ENCODE results near the gene UST. TPM values are rescaled to one million over a fixed set of nuclear protein-coding genes. Genes with fewer than 3 reads are reported as not detected.

UST gene
- total and polyA plus RNA-seq, 9 of the 15 experiments (the other 6 are each of a cell fraction or from before 2014, with no cell fraction given): 0.04 to 0.10 TPM; not detected in 7

DNA sequence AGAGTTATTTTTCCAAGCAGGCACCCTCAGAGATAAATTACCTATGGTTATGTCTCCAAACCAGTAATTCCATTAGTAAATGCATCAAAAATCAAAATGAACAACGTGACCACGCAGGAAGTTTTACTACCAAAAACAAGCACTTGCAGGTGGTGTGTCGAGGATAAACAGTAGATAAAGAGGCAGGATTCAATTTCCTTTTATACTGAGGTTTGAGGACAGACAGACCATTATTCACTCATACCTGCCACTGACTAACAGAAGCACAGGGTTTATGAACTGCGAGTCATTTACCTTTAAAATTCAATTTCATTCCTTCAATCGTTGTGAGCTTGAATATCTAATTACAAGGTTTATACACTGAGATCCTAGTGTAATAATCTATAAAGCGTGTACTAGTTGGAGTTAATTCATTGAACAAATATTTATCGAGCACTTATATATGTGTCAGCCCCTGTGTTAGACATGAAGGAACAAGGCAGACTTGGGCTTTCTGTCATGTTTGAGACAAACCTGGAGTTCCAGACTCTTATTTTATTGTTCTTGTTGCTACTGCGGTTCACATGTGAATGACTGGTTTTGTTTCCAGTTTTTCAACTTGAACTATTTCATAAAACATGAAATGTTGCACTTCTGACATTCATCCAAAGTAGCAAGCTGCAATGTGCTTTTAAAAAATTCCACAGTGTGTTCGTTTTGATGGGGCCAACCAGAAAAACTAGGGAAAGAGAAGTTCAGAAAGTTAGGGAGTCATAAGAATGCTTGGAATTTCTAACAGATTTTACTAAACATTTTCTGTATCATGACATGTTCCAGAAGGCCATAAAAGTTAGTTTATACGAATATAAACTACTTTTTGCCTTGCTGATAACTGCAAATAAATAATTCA is 205.6 kb downstream of the UST start (continued):
- TF ChIP-seq, protein P1, sequence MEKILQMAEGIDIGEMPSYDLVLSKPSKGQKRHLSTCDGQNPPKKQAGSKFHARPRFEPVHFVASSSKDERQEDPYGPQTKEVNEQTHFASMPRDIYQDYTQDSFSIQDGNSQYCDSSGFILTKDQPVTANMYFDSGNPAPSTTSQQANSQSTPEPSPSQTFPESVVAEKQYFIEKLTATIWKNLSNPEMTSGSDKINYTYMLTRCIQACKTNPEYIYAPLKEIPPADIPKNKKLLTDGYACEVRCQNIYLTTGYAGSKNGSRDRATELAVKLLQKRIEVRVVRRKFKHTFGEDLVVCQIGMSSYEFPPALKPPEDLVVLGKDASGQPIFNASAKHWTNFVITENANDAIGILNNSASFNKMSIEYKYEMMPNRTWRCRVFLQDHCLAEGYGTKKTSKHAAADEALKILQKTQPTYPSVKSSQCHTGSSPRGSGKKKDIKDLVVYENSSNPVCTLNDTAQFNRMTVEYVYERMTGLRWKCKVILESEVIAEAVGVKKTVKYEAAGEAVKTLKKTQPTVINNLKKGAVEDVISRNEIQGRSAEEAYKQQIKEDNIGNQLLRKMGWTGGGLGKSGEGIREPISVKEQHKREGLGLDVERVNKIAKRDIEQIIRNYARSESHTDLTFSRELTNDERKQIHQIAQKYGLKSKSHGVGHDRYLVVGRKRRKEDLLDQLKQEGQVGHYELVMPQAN (IDR thresholded peaks at IDR 0.05; ENCODE audit: borderline replicate concordance): no peak

DNA sequence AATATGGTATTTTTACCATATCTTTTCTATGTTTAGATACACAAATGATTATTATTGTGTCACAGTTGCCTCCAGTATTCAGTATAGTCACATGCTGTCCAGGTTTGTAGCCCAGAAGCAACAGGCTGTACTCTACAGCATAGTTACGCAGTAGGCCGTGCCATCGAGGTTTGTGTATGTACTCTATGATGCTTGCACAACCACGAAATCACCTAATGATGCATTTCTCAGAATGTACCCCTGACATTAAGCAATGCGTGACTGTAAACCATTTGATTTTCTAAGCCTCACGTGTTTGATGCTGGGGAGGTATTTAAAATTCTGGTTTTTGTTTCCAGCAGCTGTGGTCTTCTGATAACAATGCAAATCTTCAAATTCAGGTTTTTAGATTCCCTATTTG is 207.6 kb downstream of the UST start:
- no peaks in the 10 kb centered on the region for H3K36me3 ChIP-seq (ENCODE audit: control insufficient read depth, insufficient read depth, low read length)
- POLR2A ChIA-PET: interaction anchor here (0.6 to 0.7 kb wide), 2 partner anchors 18 to 157 kb away, joined by 3 read pairs; no protein-coding TSS in a partner anchor
- H3K27me3 ChIP-seq (ENCODE audit: control insufficient read depth in 2 of 2, insufficient read depth in 2 of 2, low read length in 2 of 2): peaks cover 9 to 11% of the 10 kb centered on the region in 2 experiments; a peak in 4 of 5 replicates
- no peak overlapping the region for H3K9ac ChIP-seq (ENCODE audit: insufficient read depth in 1 of 2, low read depth in 2 of 2, low read length in 2 of 2)
- in situ Hi-C loops (cut with MboI) (loop anchor here (10.0 kb wide), 1 partner anchor 380 kb away; no protein-coding TSS in a partner anchor), intact Hi-C loops (cut with micrococcal nuclease) (no loop called here)
- CTCF ChIA-PET (ENCODE audit: low intra/inter-chr PET ratio): no interaction called here
- FAIRE-seq (no peak), ATAC-seq (no peak), DNase-seq (ENCODE audit: extremely low read depth in 1 of 4, low spot score in 3 of 4) (no peak)
- H2AFZ ChIP-seq (ENCODE audit: low read depth, low read length): no peak overlapping the region
- H3K4me2 ChIP-seq (ENCODE audit: insufficient read depth, low read length): no peak overlapping the region
- H4K20me1 ChIP-seq (replicated peaks; ENCODE audit: control insufficient read depth, insufficient read depth, low read length): peaks cover 3% of the 10 kb centered on the region; the same call in 1 of the 2 replicates
- H3K79me2 ChIP-seq (ENCODE audit: control insufficient read depth, insufficient read depth, low read length): no peaks in the 10 kb centered on the region
- no peaks in the 10 kb centered on the region for H3K9me3 ChIP-seq (replicated peaks; ENCODE audit: control insufficient read depth, insufficient read depth, low read depth, low read length)
- no peak overlapping the region for H3K27ac ChIP-seq (ENCODE audit: extremely low read depth, low read depth, low read length)
- no peaks in the 10 kb centered on the region for H3K9me1 ChIP-seq (ENCODE audit: control insufficient read depth, insufficient read depth, low read length)
- no peaks in the 10 kb centered on the region for H3K4me1 ChIP-seq (replicated peaks in 1 of 2; ENCODE audit: control insufficient read depth in 2 of 2, insufficient read depth in 2 of 2, low read length in 2 of 2)
- WGBS (ENCODE audit: insufficient coverage, low coverage, missing lambda C conversion rate): 0% methylated on average over 6 of the region's 6 CpGs
- TF ChIP-seq, protein P2, sequence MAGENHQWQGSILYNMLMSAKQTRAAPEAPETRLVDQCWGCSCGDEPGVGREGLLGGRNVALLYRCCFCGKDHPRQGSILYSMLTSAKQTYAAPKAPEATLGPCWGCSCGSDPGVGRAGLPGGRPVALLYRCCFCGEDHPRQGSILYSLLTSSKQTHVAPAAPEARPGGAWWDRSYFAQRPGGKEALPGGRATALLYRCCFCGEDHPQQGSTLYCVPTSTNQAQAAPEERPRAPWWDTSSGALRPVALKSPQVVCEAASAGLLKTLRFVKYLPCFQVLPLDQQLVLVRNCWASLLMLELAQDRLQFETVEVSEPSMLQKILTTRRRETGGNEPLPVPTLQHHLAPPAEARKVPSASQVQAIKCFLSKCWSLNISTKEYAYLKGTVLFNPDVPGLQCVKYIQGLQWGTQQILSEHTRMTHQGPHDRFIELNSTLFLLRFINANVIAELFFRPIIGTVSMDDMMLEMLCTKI (IDR thresholded peaks at IDR 0.05; ENCODE audit: partially characterized antibody): no peak
- no peak for TF ChIP-seq RUNX1 (IDR thresholded peaks at IDR 0.05; ENCODE audit: low read depth)
- no peak for TF ChIP-seq ERF (CRISPR knock-in tag; IDR thresholded peaks at IDR 0.05)
- TF ChIP-seq TEAD1 (CRISPR knock-in tag; IDR thresholded peaks at IDR 0.05): no peak
- TF ChIP-seq ETV6 (IDR thresholded peaks at IDR 0.05; ENCODE audit: borderline replicate concordance in 1 of 2, low read depth in 2 of 2, low read length in 1 of 2): no peak
- TF ChIP-seq ETV6 (CRISPR knock-in tag; IDR thresholded peaks at IDR 0.05; ENCODE audit: borderline replicate concordance): no peak
- no peak overlapping the region for H3K4me3 ChIP-seq
- BruUV-seq (replicated peaks): no TSS peak
